Sigmoid colon (tissue), 4 donors: ENCODE data around the gene HECA.

Source experiments
- EP300 ChIP-seq, 4 donors: sonication (generic); formaldehyde crosslinking; IDR thresholded peaks; one replicate each; pipeline ENCODE4 v1.6.1; 2017; ENCODE audit warnings: antibody characterized with exemption in 4 of 4
- POLR2A ChIP-seq, 2 donors: fragments of 450-650 bp; IDR thresholded peaks; one replicate each; pipeline ENCODE4 v1.6.1; 2016; ENCODE audit warnings: antibody characterized with exemption in 2 of 2, mild to moderate bottlenecking in 2 of 2, moderate library complexity in 2 of 2
- POLR2AphosphoS5 ChIP-seq, 4 donors: sonication (generic); formaldehyde crosslinking; IDR thresholded peaks; one replicate each; pipeline ENCODE4 v1.6.1; 2017; ENCODE audit warnings: antibody characterized with exemption in 4 of 4
- TF ChIP-seq, protein P1 (sequence below), 4 experiments: fragments of 450-650 bp in 3 of 4; fragments of 200-600 bp in 1 of 4; IDR thresholded peaks; one replicate each; pipeline ENCODE4 v1.5.1; 2016 to 2019; ENCODE audit warnings: antibody characterized with exemption in 4 of 4, mild to moderate bottlenecking in 3 of 4, moderate library complexity in 2 of 4

DNA sequence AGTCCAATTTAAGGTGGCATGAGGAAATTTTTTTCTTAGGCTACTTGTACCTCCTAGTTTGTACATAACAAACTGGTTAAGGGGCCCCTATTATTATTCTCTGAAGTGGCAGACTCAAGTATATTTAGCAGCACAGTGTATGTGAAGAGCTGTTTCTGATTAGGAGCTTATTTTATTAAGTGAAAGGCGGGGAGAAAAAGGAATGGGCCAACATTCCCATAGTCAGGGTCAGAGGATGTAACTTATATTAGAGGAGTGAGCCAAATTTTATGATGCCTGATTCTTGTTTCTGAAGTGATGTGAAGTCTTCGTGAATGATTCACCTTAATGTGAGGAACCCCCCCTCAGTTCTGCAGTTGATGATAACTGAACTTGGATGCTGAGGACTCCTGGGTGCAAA is 2.8 kb downstream of the HECA start:
- TF ChIP-seq, protein P1, sequence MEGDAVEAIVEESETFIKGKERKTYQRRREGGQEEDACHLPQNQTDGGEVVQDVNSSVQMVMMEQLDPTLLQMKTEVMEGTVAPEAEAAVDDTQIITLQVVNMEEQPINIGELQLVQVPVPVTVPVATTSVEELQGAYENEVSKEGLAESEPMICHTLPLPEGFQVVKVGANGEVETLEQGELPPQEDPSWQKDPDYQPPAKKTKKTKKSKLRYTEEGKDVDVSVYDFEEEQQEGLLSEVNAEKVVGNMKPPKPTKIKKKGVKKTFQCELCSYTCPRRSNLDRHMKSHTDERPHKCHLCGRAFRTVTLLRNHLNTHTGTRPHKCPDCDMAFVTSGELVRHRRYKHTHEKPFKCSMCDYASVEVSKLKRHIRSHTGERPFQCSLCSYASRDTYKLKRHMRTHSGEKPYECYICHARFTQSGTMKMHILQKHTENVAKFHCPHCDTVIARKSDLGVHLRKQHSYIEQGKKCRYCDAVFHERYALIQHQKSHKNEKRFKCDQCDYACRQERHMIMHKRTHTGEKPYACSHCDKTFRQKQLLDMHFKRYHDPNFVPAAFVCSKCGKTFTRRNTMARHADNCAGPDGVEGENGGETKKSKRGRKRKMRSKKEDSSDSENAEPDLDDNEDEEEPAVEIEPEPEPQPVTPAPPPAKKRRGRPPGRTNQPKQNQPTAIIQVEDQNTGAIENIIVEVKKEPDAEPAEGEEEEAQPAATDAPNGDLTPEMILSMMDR (IDR thresholded peaks at IDR 0.05), result no peak
- TF ChIP-seq POLR2A (IDR thresholded peaks at IDR 0.05) (no peak), POLR2AphosphoS5 (IDR thresholded peaks at IDR 0.05) (no peak), EP300 (IDR thresholded peaks at IDR 0.05) (no peak)
